ACHN (cell line): ENCODE results near the gene DPM2.

Experiments
- DNase-seq: peaks from one replicate; pipeline ENCODE4 v3.0.0-alpha.2; 2015
- in situ Hi-C: cut with HindIII; loops from 2 replicates; pipeline ENCODE4 v1.10.0; 2017; ENCODE audit warnings: low sequenced_read_pairs, low pct_ligation_motif_present, low pct_unique_long_range_greater_than_20kb

DPM2 gene

GRCh38 chr9:127937388-127938297 is at the start of gene DPM2:
Gene DPM2 (minus strand): TSS chr9:127937854. CDS start chr9:127937820, 34 bp downstream.
- in situ Hi-C loops: no loop called here
- peak; percentile 79 for DNase-seq

- in situ Hi-C loops: no loop called here
- peak; percentile 86 for DNase-seq
Observed at GRCh38 chr9:127987103-127987614, 49.5 kb upstream of the DPM2 start.

- no peak for DNase-seq
- in situ Hi-C loops: no loop called here
Observed at GRCh38 chr9:127985011-127985410, 47.4 kb upstream of the DPM2 start.

- in situ Hi-C loops: no loop called here
Observed at GRCh38 chr9:127983847-127984289, 46.2 kb upstream of the DPM2 start.

GRCh38 chr9:127982912-127983311 is 45.3 kb upstream of the DPM2 start:
- no peak for DNase-seq
- in situ Hi-C loops: no loop called here

More at GRCh38 chr9:127983847-127984289, 46.2 kb upstream of the DPM2 start:
- no peak for DNase-seq

GRCh38 chr9:127981559-127982121 is 44.0 kb upstream of the DPM2 start:
- in situ Hi-C loops: no loop called here
- no peak for DNase-seq

- in situ Hi-C loops: no loop called here
- DNase-seq: peak; percentile 88
Observed at GRCh38 chr9:127980706-127981558, 43.3 kb upstream of the DPM2 start, which contains the start of gene EEIG1. Gene EEIG1 (minus strand): TSS chr9:127980989. CDS start chr9:127980137, 852 bp downstream.

- peak; percentile 28 for DNase-seq
Observed at GRCh38 chr9:127980060-127980705, 42.5 kb upstream of the DPM2 start.

GRCh38 chr9:127979333-127980059 is 41.8 kb upstream of the DPM2 start:
- in situ Hi-C loops: no loop called here
- peak; percentile 23 for DNase-seq

More at GRCh38 chr9:127980060-127980705, 42.5 kb upstream of the DPM2 start:
- in situ Hi-C loops: no loop called here

- in situ Hi-C loops: no loop called here
- no peak for DNase-seq
Observed at GRCh38 chr9:127979015-127979332, 41.3 kb upstream of the DPM2 start.

GRCh38 chr9:127977884-127978647 is 40.4 kb upstream of the DPM2 start:
- in situ Hi-C loops: no loop called here
- peak; percentile 52 for DNase-seq

GRCh38 chr9:127977009-127977883 is 39.6 kb upstream of the DPM2 start:
- in situ Hi-C loops: no loop called here
- no peak for DNase-seq

GRCh38 chr9:127976498-127976897 is 38.8 kb upstream of the DPM2 start:
- in situ Hi-C loops: no loop called here
- no peak for DNase-seq

- in situ Hi-C loops: no loop called here
- DNase-seq: no peak
Observed at GRCh38 chr9:127975376-127976315, 38.0 kb upstream of the DPM2 start.

GRCh38 chr9:127974769-127975261 is 37.2 kb upstream of the DPM2 start:
- DNase-seq: no peak
- in situ Hi-C loops: no loop called here
